Measurements from ENCODE around the gene S100A7A.

The S100A7A gene

DNA sequence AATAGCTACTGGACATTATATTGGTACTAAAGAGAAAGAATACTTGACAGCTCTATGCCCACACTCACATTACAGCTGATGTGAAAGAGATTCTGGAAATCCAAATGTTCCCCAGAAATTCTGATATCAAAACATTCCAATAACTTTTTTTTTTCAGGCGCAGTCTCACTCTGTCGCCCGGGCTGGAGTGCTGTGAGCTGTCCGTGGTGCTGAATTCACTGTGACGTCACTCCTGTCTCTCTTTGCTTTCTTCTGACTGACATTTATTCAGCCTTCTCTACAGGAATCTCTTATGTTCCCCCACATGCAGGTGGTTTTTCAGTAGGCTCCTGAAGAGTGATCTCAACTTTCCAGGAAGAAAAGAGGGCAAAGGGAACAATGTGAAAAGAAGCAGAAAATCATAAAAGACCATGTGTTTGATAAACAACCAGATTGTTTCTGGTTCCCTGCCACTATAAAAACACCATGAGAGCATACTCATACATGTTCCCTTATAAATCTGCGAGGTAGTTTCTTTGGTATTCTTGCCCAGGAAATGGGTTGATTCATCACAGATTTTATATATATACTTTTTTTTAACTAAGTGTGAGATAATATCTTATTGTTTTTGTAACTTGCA is 6.2 kb downstream of the S100A7A start:
- Histone ChIP-seq H3K9me3 (ENCODE audit: control insufficient read depth, low read length) (no peaks in the 10 kb centered on the region), H3K27ac (ENCODE audit: insufficient read depth, low read depth, low read length, poor library complexity, severe bottlenecking) (no peak overlapping the region), H3K4me3 (ENCODE audit: insufficient read depth, low read depth, low read length) (no peak overlapping the region), H3K36me3 (ENCODE audit: control insufficient read depth, insufficient read depth, low read length) (no peaks in the 10 kb centered on the region), H3K4me1 (ENCODE audit: control insufficient read depth, insufficient read depth, low read length) (no peaks in the 10 kb centered on the region), H3K27me3 (ENCODE audit: control insufficient read depth, insufficient read depth, low read length, poor library complexity, severe bottlenecking) (no peaks in the 10 kb centered on the region)
- 5 to 6% methylated on average over 5 of the region's 6 CpGs for WGBS, 2 experiments

DNA sequence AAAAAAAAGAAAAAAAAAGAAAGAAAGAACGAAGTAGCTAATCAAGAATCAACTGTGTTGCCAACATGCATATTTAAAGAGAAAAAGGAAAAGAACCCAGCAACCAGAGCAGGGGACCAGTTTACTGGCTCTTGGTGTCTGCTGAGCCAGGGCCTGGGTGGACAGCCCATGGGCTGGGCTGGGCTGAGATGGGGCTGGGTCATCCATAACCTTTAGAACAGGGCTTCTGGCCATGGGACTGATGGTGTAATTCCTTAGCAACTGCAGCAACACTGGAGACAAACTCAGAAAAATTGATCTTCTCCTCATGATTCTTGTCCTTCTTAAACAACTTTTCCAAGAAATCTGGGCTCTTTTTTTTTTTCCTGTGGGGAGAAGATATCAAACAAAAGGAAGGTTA is 10.5 kb downstream of the S100A7A start:
- no peak overlapping the region for H3K27ac ChIP-seq (ENCODE audit: insufficient read depth, low read depth, low read length, poor library complexity, severe bottlenecking)
- no peaks in the 10 kb centered on the region for H3K27me3 ChIP-seq (ENCODE audit: control insufficient read depth, insufficient read depth, low read length, poor library complexity, severe bottlenecking)
- H3K9me3 ChIP-seq (ENCODE audit: control insufficient read depth, low read length), result no peaks in the 10 kb centered on the region
- WGBS, 2 experiments, result 54 to 64% methylated on average over 1 of the region's 1 CpG
- no peak overlapping the region for H3K4me3 ChIP-seq (ENCODE audit: insufficient read depth, low read depth, low read length)
- no peaks in the 10 kb centered on the region for H3K4me1 ChIP-seq (ENCODE audit: control insufficient read depth, insufficient read depth, low read length)
- H3K36me3 ChIP-seq (ENCODE audit: control insufficient read depth, insufficient read depth, low read length), result no peaks in the 10 kb centered on the region

DNA sequence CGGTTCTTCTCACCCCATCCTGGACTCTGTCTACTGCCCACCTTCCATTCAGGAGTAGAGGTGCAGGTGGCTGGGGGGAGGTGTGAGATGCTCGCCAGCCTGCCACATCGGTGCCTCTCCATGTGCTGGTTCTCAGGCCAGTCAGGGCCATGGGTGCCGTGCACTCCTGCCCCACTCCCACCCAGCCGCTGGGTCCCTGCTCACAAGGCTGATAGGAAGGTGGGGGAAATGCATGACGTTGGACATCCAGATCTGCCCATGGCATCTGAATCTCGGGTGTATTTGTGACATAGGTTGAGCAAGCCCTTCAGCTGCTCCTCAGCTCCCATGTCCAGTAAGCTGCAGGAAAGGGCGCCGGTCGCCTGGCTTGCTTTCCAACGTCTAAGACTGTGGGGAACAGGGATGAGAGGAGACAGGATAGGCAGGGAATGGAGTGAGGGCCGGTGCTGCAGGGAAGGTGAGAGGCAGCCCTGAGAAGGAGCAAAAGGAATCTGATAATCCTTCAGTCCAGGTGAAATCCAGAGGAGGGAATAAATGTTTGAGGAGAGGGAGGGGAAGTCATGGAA is 11.8 kb downstream of the S100A7A start:
- Histone ChIP-seq H3K4me1 (ENCODE audit: control insufficient read depth, insufficient read depth, low read length) (no peaks in the 10 kb centered on the region), H3K27me3 (ENCODE audit: control insufficient read depth, insufficient read depth, low read length, poor library complexity, severe bottlenecking) (no peaks in the 10 kb centered on the region), H3K4me3 (ENCODE audit: insufficient read depth, low read depth, low read length) (no peak overlapping the region), H3K27ac (ENCODE audit: insufficient read depth, low read depth, low read length, poor library complexity, severe bottlenecking) (no peak overlapping the region), H3K9me3 (ENCODE audit: control insufficient read depth, low read length) (no peaks in the 10 kb centered on the region), H3K36me3 (ENCODE audit: control insufficient read depth, insufficient read depth, low read length) (no peaks in the 10 kb centered on the region)
- WGBS, 2 experiments, result 89 to 90% methylated on average over 12 of the region's 12 CpGs

DNA sequence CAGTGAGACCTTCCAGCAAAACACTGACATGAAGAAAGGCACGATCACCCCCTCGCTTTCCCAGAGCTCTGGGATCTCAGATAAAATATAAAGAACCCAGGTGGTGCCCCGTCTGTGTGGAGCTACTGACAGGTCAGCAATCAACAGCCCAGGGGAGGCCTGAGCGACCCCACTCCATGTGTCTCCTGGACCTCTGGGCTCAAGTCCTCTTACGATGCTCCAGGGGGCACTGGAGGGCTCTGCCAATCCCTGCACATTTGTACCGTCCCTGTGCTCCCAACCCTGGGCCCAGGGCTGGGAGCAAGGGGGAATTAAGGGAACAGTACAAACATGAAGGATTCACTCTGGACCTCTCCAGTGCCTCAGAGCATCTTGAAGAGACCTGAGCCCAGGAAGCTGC is 12.5 kb downstream of the S100A7A start:
- Histone ChIP-seq H3K4me1 (ENCODE audit: control insufficient read depth, insufficient read depth, low read length) (no peaks in the 10 kb centered on the region), H3K36me3 (ENCODE audit: control insufficient read depth, insufficient read depth, low read length) (no peaks in the 10 kb centered on the region), H3K27me3 (ENCODE audit: control insufficient read depth, insufficient read depth, low read length, poor library complexity, severe bottlenecking) (no peaks in the 10 kb centered on the region), H3K9me3 (ENCODE audit: control insufficient read depth, low read length) (no peaks in the 10 kb centered on the region), H3K4me3 (ENCODE audit: insufficient read depth, low read depth, low read length) (no peak overlapping the region), H3K27ac (ENCODE audit: insufficient read depth, low read depth, low read length, poor library complexity, severe bottlenecking) (no peak overlapping the region)
- WGBS, 2 experiments, result 72 to 73% methylated on average over 6 of the region's 6 CpGs

DNA sequence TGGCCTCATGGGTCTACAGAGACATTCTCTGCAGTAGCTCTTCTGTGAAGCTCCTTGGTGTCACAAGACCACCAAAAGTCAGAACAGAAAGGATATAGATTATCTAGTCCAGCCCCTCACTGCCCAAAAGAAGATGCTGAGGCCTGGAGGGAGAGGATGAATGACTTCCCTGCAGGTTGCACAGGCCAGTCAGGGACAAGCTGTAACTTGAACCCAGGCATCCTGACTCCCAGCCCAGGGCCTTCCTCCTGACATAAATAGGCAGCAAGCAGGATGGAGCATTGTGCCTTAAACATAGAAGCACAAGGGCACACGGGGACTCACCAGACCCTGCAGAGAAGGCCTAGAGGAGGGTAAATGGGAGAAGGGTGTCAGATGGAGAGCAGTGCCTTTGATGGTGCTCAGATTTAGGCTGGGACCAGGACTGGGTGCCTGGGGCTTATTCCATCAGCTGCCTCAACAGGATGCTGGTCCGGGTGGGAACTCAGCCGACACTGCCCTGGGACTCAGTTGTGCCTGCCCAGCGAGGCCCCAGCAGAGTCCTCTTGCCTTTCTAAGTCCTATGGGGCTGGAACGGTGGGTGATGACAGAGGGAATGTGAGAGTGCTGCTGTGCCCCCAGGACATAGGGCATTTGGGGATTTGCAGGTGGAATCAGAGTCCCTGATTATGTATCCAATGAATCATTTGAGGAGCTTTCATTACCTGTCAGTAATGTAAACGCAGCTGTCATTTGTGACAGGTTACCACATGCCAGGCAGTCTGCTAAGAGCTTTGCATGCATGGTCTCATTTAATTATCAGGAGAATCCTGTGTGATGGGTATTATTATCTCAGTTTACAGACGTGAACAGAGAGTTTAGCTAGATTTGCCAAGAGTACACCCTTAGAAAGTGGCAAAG is 13.2 kb downstream of the S100A7A start:
- H3K27ac ChIP-seq (ENCODE audit: insufficient read depth, low read depth, low read length, poor library complexity, severe bottlenecking), result no peak overlapping the region
- H3K4me3 ChIP-seq (ENCODE audit: insufficient read depth, low read depth, low read length), result no peak overlapping the region
- no peaks in the 10 kb centered on the region for H3K27me3 ChIP-seq (ENCODE audit: control insufficient read depth, insufficient read depth, low read length, poor library complexity, severe bottlenecking)
- no peaks in the 10 kb centered on the region for H3K9me3 ChIP-seq (ENCODE audit: control insufficient read depth, low read length)
- H3K36me3 ChIP-seq (ENCODE audit: control insufficient read depth, insufficient read depth, low read length), result no peaks in the 10 kb centered on the region
- WGBS, 2 experiments, result 91 to 92% methylated on average over 7 of the region's 7 CpGs
- no peaks in the 10 kb centered on the region for H3K4me1 ChIP-seq (ENCODE audit: control insufficient read depth, insufficient read depth, low read length)

DNA sequence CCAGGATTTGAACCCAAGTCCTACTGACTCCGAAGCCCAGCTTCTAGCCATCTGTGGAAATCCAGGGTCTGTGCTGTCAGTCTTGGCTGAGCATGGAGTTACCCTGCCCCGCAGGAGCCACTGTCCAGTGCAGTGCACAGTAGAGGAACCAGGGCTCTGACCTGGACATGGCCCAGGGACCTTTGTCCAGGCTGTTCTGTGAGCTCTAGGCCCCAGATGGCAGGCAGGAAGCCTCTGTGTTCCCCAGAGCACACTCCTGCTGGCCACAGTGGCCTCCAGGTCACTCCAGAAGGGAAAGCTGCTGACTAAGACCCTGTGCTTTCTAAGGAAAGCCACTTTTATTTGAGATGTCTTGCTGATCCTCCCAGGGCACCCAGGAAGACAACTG is 13.8 kb downstream of the S100A7A start:
- no peak overlapping the region for H3K27ac ChIP-seq (ENCODE audit: insufficient read depth, low read depth, low read length, poor library complexity, severe bottlenecking)
- 90 to 94% methylated on average over 2 of the region's 2 CpGs for WGBS, 2 experiments
- no peak overlapping the region for H3K4me3 ChIP-seq (ENCODE audit: insufficient read depth, low read depth, low read length)
- H3K9me3 ChIP-seq (ENCODE audit: control insufficient read depth, low read length), result no peaks in the 10 kb centered on the region
- no peaks in the 10 kb centered on the region for H3K36me3 ChIP-seq (ENCODE audit: control insufficient read depth, insufficient read depth, low read length)
- no peaks in the 10 kb centered on the region for H3K4me1 ChIP-seq (ENCODE audit: control insufficient read depth, insufficient read depth, low read length)
- no peaks in the 10 kb centered on the region for H3K27me3 ChIP-seq (ENCODE audit: control insufficient read depth, insufficient read depth, low read length, poor library complexity, severe bottlenecking)

DNA sequence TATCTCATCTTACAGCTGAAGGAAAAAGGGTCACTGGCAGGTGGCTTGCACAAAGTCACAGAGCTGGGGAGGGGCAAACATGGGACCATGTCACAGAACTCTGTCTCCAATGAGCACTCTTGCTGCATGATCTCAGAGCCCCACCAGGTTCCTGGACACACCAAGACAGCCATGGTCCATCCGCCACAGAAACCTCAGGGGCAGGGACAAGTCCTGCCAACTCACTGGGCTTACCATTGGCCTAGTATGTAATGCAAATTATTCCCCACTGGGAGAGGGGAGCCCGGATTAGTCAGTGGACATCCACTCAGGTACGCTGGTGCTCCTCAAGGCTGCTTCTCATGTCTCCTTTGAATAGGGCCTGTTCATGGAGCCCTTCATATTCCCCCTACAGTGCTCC is 14.2 kb downstream of the S100A7A start:
- H3K9me3 ChIP-seq (ENCODE audit: control insufficient read depth, low read length), result no peaks in the 10 kb centered on the region
- no peak overlapping the region for H3K27ac ChIP-seq (ENCODE audit: insufficient read depth, low read depth, low read length, poor library complexity, severe bottlenecking)
- no peak overlapping the region for H3K4me3 ChIP-seq (ENCODE audit: insufficient read depth, low read depth, low read length)
- H3K27me3 ChIP-seq (ENCODE audit: control insufficient read depth, insufficient read depth, low read length, poor library complexity, severe bottlenecking), result no peaks in the 10 kb centered on the region
- H3K36me3 ChIP-seq (ENCODE audit: control insufficient read depth, insufficient read depth, low read length), result no peaks in the 10 kb centered on the region
- 85 to 88% methylated on average over 3 of the region's 3 CpGs for WGBS, 2 experiments
- no peaks in the 10 kb centered on the region for H3K4me1 ChIP-seq (ENCODE audit: control insufficient read depth, insufficient read depth, low read length)

DNA sequence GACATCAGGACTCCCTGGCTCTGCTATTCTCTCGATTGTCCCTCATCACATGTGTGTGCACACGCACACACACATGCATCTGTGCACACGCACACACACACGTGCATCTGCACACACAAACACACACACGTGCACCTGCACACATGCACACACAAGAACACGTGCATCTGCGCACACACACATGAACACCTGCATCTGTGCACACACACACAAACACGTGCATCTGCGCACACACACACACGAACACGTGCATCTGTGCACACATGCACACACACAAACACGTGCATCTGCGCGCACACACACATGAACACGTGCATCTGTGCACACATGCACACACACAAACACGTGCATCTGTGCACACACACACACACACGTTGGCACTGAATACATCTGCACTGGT is 14.7 kb downstream of the S100A7A start:
- Histone ChIP-seq H3K9me3 (ENCODE audit: control insufficient read depth, low read length) (no peaks in the 10 kb centered on the region), H3K36me3 (ENCODE audit: control insufficient read depth, insufficient read depth, low read length) (no peaks in the 10 kb centered on the region), H3K27me3 (ENCODE audit: control insufficient read depth, insufficient read depth, low read length, poor library complexity, severe bottlenecking) (no peaks in the 10 kb centered on the region), H3K4me3 (ENCODE audit: insufficient read depth, low read depth, low read length) (no peak overlapping the region), H3K4me1 (ENCODE audit: control insufficient read depth, insufficient read depth, low read length) (no peaks in the 10 kb centered on the region), H3K27ac (ENCODE audit: insufficient read depth, low read depth, low read length, poor library complexity, severe bottlenecking) (no peak overlapping the region)
- 86 to 88% methylated on average over 17 of the region's 17 CpGs for WGBS, 2 experiments

DNA sequence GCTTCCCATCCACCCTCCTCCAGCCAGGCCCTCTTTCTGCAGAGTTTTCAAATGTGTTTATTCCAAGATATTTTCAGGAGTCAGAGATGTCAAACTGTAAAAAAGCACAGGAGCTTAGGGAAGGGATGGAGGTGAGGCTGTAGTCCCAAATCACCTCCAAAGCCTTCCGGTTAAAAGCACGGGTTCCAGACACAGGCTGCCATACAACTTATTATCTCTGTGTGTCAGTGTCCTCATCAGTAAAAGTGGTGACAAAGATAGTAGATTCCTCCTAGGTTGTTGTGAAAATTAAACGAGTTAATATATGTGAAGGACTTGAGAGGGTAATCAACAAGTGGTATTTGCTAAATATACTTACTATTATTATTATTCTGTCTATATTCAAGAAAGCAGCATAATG is 15.1 kb downstream of the S100A7A start:
- no peaks in the 10 kb centered on the region for H3K36me3 ChIP-seq (ENCODE audit: control insufficient read depth, insufficient read depth, low read length)
- H3K27ac ChIP-seq (ENCODE audit: insufficient read depth, low read depth, low read length, poor library complexity, severe bottlenecking), result no peak overlapping the region
- no peak overlapping the region for H3K4me3 ChIP-seq (ENCODE audit: insufficient read depth, low read depth, low read length)
- WGBS, 2 experiments, result 90% methylated on average over 2 to 3 of the region's 3 CpGs
- H3K27me3 ChIP-seq (ENCODE audit: control insufficient read depth, insufficient read depth, low read length, poor library complexity, severe bottlenecking), result no peaks in the 10 kb centered on the region
- H3K4me1 ChIP-seq (ENCODE audit: control insufficient read depth, insufficient read depth, low read length), result no peaks in the 10 kb centered on the region
- no peaks in the 10 kb centered on the region for H3K9me3 ChIP-seq (ENCODE audit: control insufficient read depth, low read length)

DNA sequence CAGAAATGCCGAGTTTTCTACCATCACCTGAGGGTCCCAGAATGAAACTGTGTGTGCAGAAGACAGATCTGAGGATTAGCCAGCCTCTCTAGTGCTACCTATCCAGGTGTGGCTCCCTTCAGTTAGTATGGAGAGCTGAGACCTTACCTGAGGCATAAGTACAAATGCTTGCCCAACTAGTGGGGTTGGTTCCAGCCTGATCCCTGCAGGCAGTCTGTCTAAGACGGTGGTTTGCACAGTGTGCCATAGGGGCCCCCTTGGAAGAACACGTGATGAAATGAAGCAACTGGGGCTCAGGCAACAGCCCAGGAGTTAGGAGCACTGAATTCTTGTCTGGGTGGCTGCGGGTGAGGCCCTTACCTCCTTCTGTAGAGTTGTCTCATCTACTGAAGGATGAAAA is 15.6 kb downstream of the S100A7A start:
- Histone ChIP-seq H3K27ac (ENCODE audit: insufficient read depth, low read depth, low read length, poor library complexity, severe bottlenecking) (no peak overlapping the region), H3K4me3 (ENCODE audit: insufficient read depth, low read depth, low read length) (no peak overlapping the region), H3K9me3 (ENCODE audit: control insufficient read depth, low read length) (no peaks in the 10 kb centered on the region), H3K36me3 (ENCODE audit: control insufficient read depth, insufficient read depth, low read length) (no peaks in the 10 kb centered on the region), H3K4me1 (ENCODE audit: control insufficient read depth, insufficient read depth, low read length) (no peaks in the 10 kb centered on the region), H3K27me3 (ENCODE audit: control insufficient read depth, insufficient read depth, low read length, poor library complexity, severe bottlenecking) (no peaks in the 10 kb centered on the region)
- WGBS, 2 experiments, result 83 to 84% methylated on average over 4 of the region's 4 CpGs

All from ectodermal cell (in vitro differentiated cells).